SK-N-MC (cell line): ENCODE results near the gene SDC3.

Source experiments
- EZH2 ChIP-seq: fragments of 200-600 bp; sonication (generic); IDR thresholded peaks from one replicate; pipeline ENCODE4 v1.6.1; 2017; ENCODE audit warnings: antibody characterized with exemption
- POLR2AphosphoS5 ChIP-seq: IDR thresholded peaks from 2 replicates; pipeline ENCODE4 v1.6.1; 2012; ENCODE audit warnings: mild to moderate bottlenecking, low read depth, low read length, borderline replicate concordance

GRCh38 chr1:30904191-30904961 lies 4.2 kb downstream of the SDC3 start:
- no peak for TF ChIP-seq POLR2AphosphoS5
- no peak for TF ChIP-seq EZH2
